BLaER1 treated with 17β-estradiol and CSF1 and Interleukin-3, amounts not matched to agents 10 nM and 100 nM (cell line): Measurements from ENCODE around the gene ZNF136.

Experiments used
- H3K27ac ChIP-seq, 11 experiments: shearing (Covaris generic); formaldehyde crosslinking; 2 replicates each; pipeline ENCODE4 v1.8.1; 2022
- H3K27me3 ChIP-seq, 11 experiments: shearing (Covaris generic); formaldehyde crosslinking; 2 replicates each; pipeline ENCODE4 v1.8.1; 2022
- H3K36me3 ChIP-seq, 11 experiments: shearing (Covaris generic); formaldehyde crosslinking; 2 replicates each; pipeline ENCODE4 v1.8.1; 2022
- H3K4me1 ChIP-seq, 10 experiments: shearing (Covaris generic); formaldehyde crosslinking; 2 replicates each; pipeline ENCODE4 v1.8.1; 2022
- H3K4me2 ChIP-seq, 11 experiments: shearing (Covaris generic); formaldehyde crosslinking; 2 replicates each; pipeline ENCODE4 v1.8.1; 2022
- H3K4me3 ChIP-seq, 10 experiments: shearing (Covaris generic); formaldehyde crosslinking; 2 replicates each; pipeline ENCODE4 v1.8.1; 2022
- H3K9ac ChIP-seq, 11 experiments: shearing (Covaris generic); formaldehyde crosslinking; 2 replicates each; pipeline ENCODE4 v1.8.1; 2022
- H3K9me3 ChIP-seq, 11 experiments: shearing (Covaris generic); formaldehyde crosslinking; replicated peaks in 1 of 11; 2 replicates each; pipeline ENCODE4 v1.8.1; 2022
- H4K20me1 ChIP-seq, 11 experiments: shearing (Covaris generic); formaldehyde crosslinking; 2 replicates each; pipeline ENCODE4 v1.8.1; 2022
- Cebpa-rat ChIP-seq, 11 experiments: shearing (Covaris generic); IDR thresholded peaks; 2 replicates each; pipeline ENCODE4 v1.8.1; 2022

Gene ZNF136

GRCh38 chr19:12139885-12140544, 22.9 kb upstream of the ZNF136 start, which contains the start of gene ZNF20:
ZNF20 (minus strand) TSS chr19:12140350; CDS start chr19:12140182, 168 bp downstream.
- Histone ChIP-seq H3K27me3 (no peaks in the 10 kb centered on the region), H3K36me3 (peaks cover 24 to 46% (median 30%) of the 10 kb centered on the region in 11 experiments), H3K9me3 (peaks cover 19 to 38% (median 25%) of the 10 kb centered on the region in 11 experiments), H3K4me3 (peak within 1 kb of the TSS; percentile 76 to 98 (median 88)), H3K4me2 (peak within 1 kb of the TSS; percentile 88 to 100 (median 97)), H3K27ac (peak within 1 kb of the TSS; percentile 70 to 90 (median 81)), H4K20me1 (peaks cover 0 to 22% (median 6%) of the 10 kb centered on the region in 11 experiments; a peak in 9 of 22 replicates), H3K9ac (peak within 1 kb of the TSS; percentile 77 to 90 (median 86)), H3K4me1 (peaks cover 22 to 38% (median 33%) of the 10 kb centered on the region in 10 experiments)
- TF ChIP-seq Cebpa-rat (IDR thresholded peaks at IDR 0.05) = no peak

- Histone ChIP-seq H3K4me3 (peak overlapping the region; percentile 76 to 98 (median 88)), H3K9me3 (peaks cover 19 to 38% (median 25%) of the 10 kb centered on the region in 11 experiments), H3K4me1 (peaks cover 22 to 38% (median 33%) of the 10 kb centered on the region in 10 experiments), H4K20me1 (peaks cover 0 to 22% (median 6%) of the 10 kb centered on the region in 11 experiments; a peak in 9 of 22 replicates), H3K4me2 (peak overlapping the region; percentile 88 to 100 (median 97)), H3K36me3 (peaks cover 24 to 46% (median 30%) of the 10 kb centered on the region in 11 experiments), H3K9ac (peak overlapping the region in 10 of 11 experiments; percentile 8 to 89 (median 83); a peak in 16 of 22 replicates), H3K27ac (peak overlapping the region in 5 of 11 experiments; percentile 22 to 90 (median 81); a peak in 5 of 22 replicates), H3K27me3 (no peaks in the 10 kb centered on the region)
- no peak for TF ChIP-seq Cebpa-rat (IDR thresholded peaks at IDR 0.05)
These were observed 22.1 kb upstream of the ZNF136 start for GRCh38 chr19:12140545-12141404.

- Histone ChIP-seq H3K27ac (no peak overlapping the region), H3K9ac (0 out of 22 replicates have a peak overlapping the region, but pooled peaks of 1 of the 11 experiments have one; percentile 0), H4K20me1 (peaks cover 0 to 22% (median 6%) of the 10 kb centered on the region in 11 experiments; a peak in 9 of 22 replicates), H3K9me3 (peaks cover 21 to 38% (median 27%) of the 10 kb centered on the region in 11 experiments), H3K36me3 (peaks cover 24 to 46% (median 31%) of the 10 kb centered on the region in 11 experiments), H3K4me2 (peak overlapping the region; percentile 88 to 100 (median 97); a peak in 21 of 22 replicates), H3K4me1 (peaks cover 22 to 38% (median 33%) of the 10 kb centered on the region in 10 experiments), H3K4me3 (no peak overlapping the region), H3K27me3 (no peaks in the 10 kb centered on the region)
- no peak for TF ChIP-seq Cebpa-rat (IDR thresholded peaks at IDR 0.05)
These were observed 21.5 kb upstream of the ZNF136 start for GRCh38 chr19:12141405-12141736.

- peaks cover 38 to 63% (median 43%) of the 10 kb centered on the region in 11 experiments for H3K36me3 ChIP-seq
- peaks cover 10 to 13% (median 12%) of the 10 kb centered on the region in 10 experiments; a peak in 19 of 20 replicates for H3K4me1 ChIP-seq
- no peak overlapping the region for H3K4me3 ChIP-seq
- H3K27me3 ChIP-seq = no peaks in the 10 kb centered on the region
- no peak for TF ChIP-seq Cebpa-rat (IDR thresholded peaks at IDR 0.05)
- no peak overlapping the region for H3K27ac ChIP-seq
- H3K9me3 ChIP-seq = peaks cover 29 to 61% (median 52%) of the 10 kb centered on the region in 11 experiments
- H3K4me2 ChIP-seq = no peak overlapping the region
- peaks cover 0 to 7% (median 6%) of the 10 kb centered on the region in 11 experiments; a peak in 9 of 22 replicates for H4K20me1 ChIP-seq
- no peak overlapping the region for H3K9ac ChIP-seq
These were observed 17.5 kb upstream of the ZNF136 start for GRCh38 chr19:12145348-12145747.

- H3K9ac ChIP-seq = peak overlapping the region; percentile 71 to 83 (median 81)
- peaks cover 21 to 36% (median 32%) of the 10 kb centered on the region in 11 experiments for H3K27me3 ChIP-seq
- peak overlapping the region in 4 of 11 experiments; percentile 45 to 74 (median 70); a peak in 5 of 22 replicates for H3K27ac ChIP-seq
- no peak for TF ChIP-seq Cebpa-rat (IDR thresholded peaks at IDR 0.05)
- peaks cover 0 to 16% (median 7%) of the 10 kb centered on the region in 11 experiments; a peak in 8 of 22 replicates for H3K36me3 ChIP-seq
- peak overlapping the region; percentile 60 to 87 (median 75) for H3K4me2 ChIP-seq
- no peaks in the 10 kb centered on the region for H4K20me1 ChIP-seq
- peak overlapping the region; percentile 66 to 80 (median 74) for H3K4me3 ChIP-seq
- H3K9me3 ChIP-seq = peaks cover 22 to 50% (median 30%) of the 10 kb centered on the region in 11 experiments
- H3K4me1 ChIP-seq = peaks cover 0 to 9% (median 0%) of the 10 kb centered on the region in 10 experiments; a peak in 3 of 20 replicates
These were observed 7.5 kb upstream of the ZNF136 start for GRCh38 chr19:12155324-12155860.

GRCh38 chr19:12156223-12157058, 6.5 kb upstream of the ZNF136 start, which contains the start of gene ZNF625:
ZNF625 (minus strand) TSS chr19:12156734; CDS start chr19:12156558, 176 bp downstream.
- peak within 1 kb of the TSS; percentile 16 to 74 (median 61); a peak in 20 of 22 replicates for H3K27ac ChIP-seq
- peak within 1 kb of the TSS; percentile 60 to 87 (median 75) for H3K4me2 ChIP-seq
- H3K9me3 ChIP-seq = peaks cover 17 to 44% (median 28%) of the 10 kb centered on the region in 11 experiments
- no peak for TF ChIP-seq Cebpa-rat (IDR thresholded peaks at IDR 0.05)
- H3K4me1 ChIP-seq = peaks cover 0 to 9% (median 0%) of the 10 kb centered on the region in 10 experiments; a peak in 3 of 20 replicates
- peaks cover 21 to 36% (median 32%) of the 10 kb centered on the region in 11 experiments for H3K27me3 ChIP-seq
- H3K36me3 ChIP-seq = peaks cover 0 to 9% (median 0%) of the 10 kb centered on the region in 11 experiments; a peak in 4 of 22 replicates
- H3K4me3 ChIP-seq = peak within 1 kb of the TSS; percentile 66 to 80 (median 74)
- no peaks in the 10 kb centered on the region for H4K20me1 ChIP-seq
- peak within 1 kb of the TSS; percentile 71 to 83 (median 81) for H3K9ac ChIP-seq

GRCh38 chr19:12159773-12160414, 3.0 kb upstream of the ZNF136 start:
- TF ChIP-seq Cebpa-rat (IDR thresholded peaks at IDR 0.05) = no peak
- Histone ChIP-seq H3K9me3 (peaks cover 17 to 48% (median 27%) of the 10 kb centered on the region in 11 experiments), H3K4me3 (no peak overlapping the region), H3K27me3 (peaks cover 21 to 29% (median 25%) of the 10 kb centered on the region in 11 experiments), H3K27ac (no peak overlapping the region), H3K9ac (no peak overlapping the region), H4K20me1 (peaks cover 0 to 16% (median 6%) of the 10 kb centered on the region in 11 experiments; a peak in 11 of 22 replicates), H3K4me1 (peaks cover 11 to 27% (median 18%) of the 10 kb centered on the region in 10 experiments), H3K4me2 (no peak overlapping the region), H3K36me3 (peaks cover 3 to 9% (median 5%) of the 10 kb centered on the region in 11 experiments; a peak in 19 of 22 replicates)
